Measurements from ENCODE around the gene ARHGEF33. TPM values are rescaled to one million over a fixed set of nuclear protein-coding genes. Genes with fewer than 3 reads are reported as not detected.

Gene ARHGEF33
- total RNA-seq, 3 donors from 2014 or later (not counting 1 experiment from before 2014, with no cell fraction given): 0.27 TPM; not detected in 2

- no peak overlapping the region for H3K4me3 Mint-ChIP-seq
- intact Hi-C loops (cut with micrococcal nuclease): no loop called here
- Histone ChIP-seq H3K36me3 (ENCODE audit: control insufficient read depth, insufficient read depth, low read length) (no peaks in the 10 kb centered on the region), H3K27me3 (ENCODE audit: control insufficient read depth, insufficient read depth, low read length) (no peaks in the 10 kb centered on the region), H3K27ac (ENCODE audit: low read length) (no peak overlapping the region), H3K9me3 (ENCODE audit: control insufficient read depth, insufficient read depth, low read length) (no peaks in the 10 kb centered on the region), H3K4me1 (ENCODE audit: control insufficient read depth, insufficient read depth, low read length) (no peaks in the 10 kb centered on the region), H3K4me3 (ENCODE audit: low read length) (no peak overlapping the region)
- H3K27ac Mint-ChIP-seq: no peak overlapping the region
- 79% methylated on average over 2 of the region's 3 CpGs for WGBS (ENCODE audit: insufficient coverage)
- peaks cover 4 to 9% of the 10 kb centered on the region in 2 donors for H3K27me3 Mint-ChIP-seq (ENCODE audit: low read depth in 2 of 2)
- ATAC-seq (no peak), DNase-seq (no peak)
- no peak for TF ChIP-seq CTCF (IDR thresholded peaks at IDR 0.05)
- H3K36me3 Mint-ChIP-seq: no peaks in the 10 kb centered on the region
- no peaks in the 10 kb centered on the region for H3K4me1 Mint-ChIP-seq
- H3K9me3 Mint-ChIP-seq: no peaks in the 10 kb centered on the region
Observed at GRCh38 chr2:38937548-38937947, 47.9 kb downstream of the ARHGEF33 start.

- Mint-ChIP-seq H3K9me3 (no peaks in the 10 kb centered on the region), H3K36me3 (no peaks in the 10 kb centered on the region), H3K4me1 (no peaks in the 10 kb centered on the region), H3K27ac (no peak overlapping the region), H3K27me3 (ENCODE audit: low read depth in 2 of 2) (peaks cover 0 to 13% of the 10 kb centered on the region in 2 donors), H3K4me3 (no peak overlapping the region)
- DNase-seq (no peak), ATAC-seq (no peak)
- intact Hi-C loops (cut with micrococcal nuclease): no loop called here
- no peak for TF ChIP-seq CTCF (IDR thresholded peaks at IDR 0.05)
- no peaks in the 10 kb centered on the region for H3K4me1 ChIP-seq (ENCODE audit: control insufficient read depth, insufficient read depth, low read length)
- no peaks in the 10 kb centered on the region for H3K27me3 ChIP-seq (ENCODE audit: control insufficient read depth, insufficient read depth, low read length)
- WGBS (ENCODE audit: insufficient coverage): 83% methylated on average over 1 of the region's 1 CpG
- H3K9me3 ChIP-seq (ENCODE audit: control insufficient read depth, insufficient read depth, low read length): no peaks in the 10 kb centered on the region
- H3K27ac ChIP-seq (ENCODE audit: low read length): no peak overlapping the region
- no peaks in the 10 kb centered on the region for H3K36me3 ChIP-seq (ENCODE audit: control insufficient read depth, insufficient read depth, low read length)
- H3K4me3 ChIP-seq (ENCODE audit: low read length): no peak overlapping the region
Observed at GRCh38 chr2:38940746-38941145, 51.1 kb downstream of the ARHGEF33 start.

GRCh38 chr2:38943784-38944183, 54.1 kb downstream of the ARHGEF33 start:
- Histone ChIP-seq H3K4me3 (ENCODE audit: low read length) (no peak overlapping the region), H3K4me1 (ENCODE audit: control insufficient read depth, insufficient read depth, low read length) (no peaks in the 10 kb centered on the region), H3K9me3 (ENCODE audit: control insufficient read depth, insufficient read depth, low read length) (no peaks in the 10 kb centered on the region), H3K27me3 (ENCODE audit: control insufficient read depth, insufficient read depth, low read length) (no peaks in the 10 kb centered on the region), H3K36me3 (ENCODE audit: control insufficient read depth, insufficient read depth, low read length) (no peaks in the 10 kb centered on the region), H3K27ac (ENCODE audit: low read length) (no peak overlapping the region)
- no peak overlapping the region for H3K27ac Mint-ChIP-seq
- H3K36me3 Mint-ChIP-seq: no peaks in the 10 kb centered on the region
- ATAC-seq: no peak
- intact Hi-C loops (cut with micrococcal nuclease): no loop called here
- H3K27me3 Mint-ChIP-seq (ENCODE audit: low read depth in 2 of 2): peaks cover 0 to 8% of the 10 kb centered on the region in 2 donors
- DNase-seq: no peak
- no peaks in the 10 kb centered on the region for H3K9me3 Mint-ChIP-seq
- TF ChIP-seq CTCF (IDR thresholded peaks at IDR 0.05): no peak
- H3K4me1 Mint-ChIP-seq: no peaks in the 10 kb centered on the region
- no peak overlapping the region for H3K4me3 Mint-ChIP-seq

GRCh38 chr2:38945372-38945771, 55.7 kb downstream of the ARHGEF33 start:
- H3K27me3 Mint-ChIP-seq (ENCODE audit: low read depth in 2 of 2): peaks cover 0 to 8% of the 10 kb centered on the region in 2 donors
- TF ChIP-seq CTCF (IDR thresholded peaks at IDR 0.05): no peak
- DNase-seq (no peak), ATAC-seq (no peak)
- Histone ChIP-seq H3K4me1 (ENCODE audit: control insufficient read depth, insufficient read depth, low read length) (no peaks in the 10 kb centered on the region), H3K27ac (ENCODE audit: low read length) (no peak overlapping the region), H3K4me3 (ENCODE audit: low read length) (no peak overlapping the region), H3K27me3 (ENCODE audit: control insufficient read depth, insufficient read depth, low read length) (no peaks in the 10 kb centered on the region), H3K36me3 (ENCODE audit: control insufficient read depth, insufficient read depth, low read length) (no peaks in the 10 kb centered on the region), H3K9me3 (ENCODE audit: control insufficient read depth, insufficient read depth, low read length) (no peaks in the 10 kb centered on the region)
- 89% methylated on average over 4 of the region's 4 CpGs for WGBS (ENCODE audit: insufficient coverage)
- no peak overlapping the region for H3K27ac Mint-ChIP-seq
- no peaks in the 10 kb centered on the region for H3K4me1 Mint-ChIP-seq
- no peaks in the 10 kb centered on the region for H3K36me3 Mint-ChIP-seq
- no peaks in the 10 kb centered on the region for H3K9me3 Mint-ChIP-seq
- intact Hi-C loops (cut with micrococcal nuclease): no loop called here
- H3K4me3 Mint-ChIP-seq: no peak overlapping the region

Data from natural killer cell (primary cell).